Right atrium auricular region (tissue), 2 donors: Measurements from ENCODE around the gene TBC1D10A. TPM values are rescaled to one million over a fixed set of nuclear protein-coding genes. Genes with fewer than 3 reads are reported as not detected.

Experiments
- DNase-seq: peaks from one replicate; pipeline ENCODE4 v3.0.0-alpha.2; 2019; ENCODE audit warnings: low spot score
- H3K27ac ChIP-seq, 2 donors: fragments of 200-600 bp; sonication (generic); 1 replicate in 1 of 2; 2 replicates in 1 of 2; pipeline ENCODE4 v1.5.1; 2016 to 2019
- H3K27me3 ChIP-seq, 2 donors: fragments of 200-600 bp; sonication (generic); one replicate each; pipeline versions ENCODE4 v1.5.1 to v1.6.0; 2017 to 2019
- H3K36me3 ChIP-seq: fragments of 200-600 bp; sonication (generic); one replicate; pipeline ENCODE4 v1.5.1; 2016
- H3K4me1 ChIP-seq, 2 donors: fragments of 200-600 bp; sonication (generic); one replicate each; pipeline versions ENCODE4 v1.5.1 to v1.6.0; 2017 to 2019
- H3K4me3 ChIP-seq, 2 donors: fragments of 200-600 bp; sonication (generic); 1 replicate in 1 of 2; 2 replicates in 1 of 2; pipeline ENCODE4 v1.5.1; 2017 to 2019; ENCODE audit warnings: mild to moderate bottlenecking in 1 of 2, moderate library complexity in 1 of 2
- H3K9me3 ChIP-seq, 2 donors: fragments of 200-600 bp; sonication (generic); one replicate each; pipeline ENCODE4 v1.5.1; 2019
- CTCF ChIP-seq, 2 donors: fragments of 200-600 bp; sonication (generic); IDR thresholded peaks; one replicate each; pipeline ENCODE4 v1.5.1; 2019; ENCODE audit warnings: antibody characterized with exemption in 2 of 2
- total RNA-seq, 2 donors: library from RNA; depleted of rRNA; stranded (reverse); fragments of >200 nt; gene quantifications; one replicate each; pipeline ENCODE4 v1.1.0, GENCODE V29; 2016

Gene TBC1D10A
- total RNA-seq, 2 donors from 2014 or later: 5.9 to 9.3 TPM

GRCh38 chr22:30301995-30302809 is 24.5 kb downstream of the TBC1D10A start:
- H3K27me3 ChIP-seq: no peaks in the 10 kb centered on the region
- H3K4me3 ChIP-seq: no peak overlapping the region
- peaks cover 0 to 69% of the 10 kb centered on the region in 2 donors for H3K4me1 ChIP-seq
- H3K9me3 ChIP-seq: no peaks in the 10 kb centered on the region
- DNase-seq: no peak
- H3K27ac ChIP-seq: peak overlapping the region; percentile 75 to 79
- no peak for TF ChIP-seq CTCF (IDR thresholded peaks at IDR 0.05)
- H3K36me3 ChIP-seq: peaks cover 41% of the 10 kb centered on the region

- peaks cover 66% of the 10 kb centered on the region for H3K36me3 ChIP-seq
- DNase-seq: no peak
Measured at GRCh38 chr22:30299322-30299721, 27.4 kb downstream of the TBC1D10A start.

GRCh38 chr22:30297991-30298701 is 28.6 kb downstream of the TBC1D10A start:
- Histone ChIP-seq H3K4me1 (peaks cover 0 to 28% of the 10 kb centered on the region in 2 donors), H3K4me3 (no peak overlapping the region), H3K9me3 (no peaks in the 10 kb centered on the region), H3K27ac (no peak overlapping the region), H3K27me3 (no peaks in the 10 kb centered on the region), H3K36me3 (peaks cover 72% of the 10 kb centered on the region)
- no peak for TF ChIP-seq CTCF (IDR thresholded peaks at IDR 0.05)
- DNase-seq: no peak

More at GRCh38 chr22:30299322-30299721, 27.4 kb downstream of the TBC1D10A start:
- peaks cover 0 to 40% of the 10 kb centered on the region in 2 donors for H3K4me1 ChIP-seq
- no peak overlapping the region for H3K4me3 ChIP-seq
- H3K27me3 ChIP-seq: no peaks in the 10 kb centered on the region
- TF ChIP-seq CTCF (IDR thresholded peaks at IDR 0.05): no peak
- no peak overlapping the region for H3K27ac ChIP-seq
- H3K9me3 ChIP-seq: no peaks in the 10 kb centered on the region

- no peak for TF ChIP-seq CTCF (IDR thresholded peaks at IDR 0.05)
- no peaks in the 10 kb centered on the region for H3K9me3 ChIP-seq
- peaks cover 74% of the 10 kb centered on the region for H3K36me3 ChIP-seq
- no peak for DNase-seq
- peaks cover 0 to 24% of the 10 kb centered on the region in 2 donors for H3K4me1 ChIP-seq
- H3K27ac ChIP-seq: no peak overlapping the region
- no peak overlapping the region for H3K4me3 ChIP-seq
- H3K27me3 ChIP-seq: no peaks in the 10 kb centered on the region
Measured at GRCh38 chr22:30297276-30297990, 29.3 kb downstream of the TBC1D10A start.

GRCh38 chr22:30296833-30297232 is 29.9 kb downstream of the TBC1D10A start:
- Histone ChIP-seq H3K4me1 (peaks cover 0 to 24% of the 10 kb centered on the region in 2 donors), H3K27me3 (no peaks in the 10 kb centered on the region), H3K4me3 (no peak overlapping the region), H3K36me3 (peaks cover 80% of the 10 kb centered on the region), H3K27ac (no peak overlapping the region), H3K9me3 (no peaks in the 10 kb centered on the region)
- DNase-seq: no peak
- TF ChIP-seq CTCF (IDR thresholded peaks at IDR 0.05): no peak
